Stimulated activated CD8-positive, alpha-beta memory T cell treated with anti-CD3 and anti-CD28 coated beads, Interleukin-2, amount 100 ng/mL, for 48 hours (primary cell): ENCODE measurements around the gene RPEL1.
"Not testable (repeated sequence)": the region's sequence is repeated elsewhere in the genome, so short reads cannot be mapped to it uniquely, and the experiment has no call there.

Source experiments
- DNase-seq, 2 donors: peaks; one replicate each; pipeline ENCODE4 v3.0.0-alpha.2; 2020; ENCODE audit warnings: low read depth in 2 of 2

RPEL1 gene

DNA sequence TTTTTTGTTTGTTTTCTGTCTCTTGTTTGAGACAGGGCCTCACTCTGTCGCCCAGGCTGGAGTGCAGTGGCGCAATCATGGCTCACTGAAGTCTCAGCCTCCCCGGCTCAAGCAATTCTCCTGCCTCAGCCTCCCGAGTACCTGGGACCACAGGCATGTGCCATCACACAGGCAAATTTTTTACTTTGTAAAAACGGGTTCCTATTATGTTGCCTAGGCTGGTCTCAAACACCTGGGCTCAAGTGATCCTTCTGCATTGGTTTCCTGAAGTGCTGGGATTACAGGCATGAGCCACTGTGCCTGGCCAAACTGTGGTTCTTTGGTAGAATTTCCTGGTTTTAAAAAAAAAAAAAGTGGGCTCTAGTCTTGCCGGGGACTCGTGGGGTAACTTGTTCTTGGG is at the start of gene RPEL1:
Gene RPEL1, plus strand, starts transcription at position 301 of the 400 bp plus-strand sequence. CDS start 110 bp downstream, outside the sequence.
- not testable (repeated sequence) for DNase-seq

DNA sequence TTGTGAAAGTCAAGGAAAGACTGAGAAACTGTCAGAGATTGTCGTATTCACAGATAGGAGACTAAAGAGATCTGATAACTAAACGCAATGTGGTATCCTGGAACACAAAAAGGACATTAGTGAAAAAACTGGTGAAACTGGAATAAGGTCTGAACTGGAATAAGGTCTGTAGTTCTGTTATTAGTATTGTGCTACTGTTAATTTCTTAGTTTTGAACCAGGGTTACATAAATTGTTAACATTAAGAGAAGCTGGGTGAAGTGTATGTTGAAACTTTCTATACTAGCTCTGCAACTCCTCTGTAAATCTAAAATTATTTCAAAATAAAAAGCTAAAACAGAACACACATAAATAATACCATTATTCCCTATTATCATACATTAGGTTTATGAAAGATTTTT is 49.2 kb upstream of the RPEL1 start:
- no peak for DNase-seq

DNA sequence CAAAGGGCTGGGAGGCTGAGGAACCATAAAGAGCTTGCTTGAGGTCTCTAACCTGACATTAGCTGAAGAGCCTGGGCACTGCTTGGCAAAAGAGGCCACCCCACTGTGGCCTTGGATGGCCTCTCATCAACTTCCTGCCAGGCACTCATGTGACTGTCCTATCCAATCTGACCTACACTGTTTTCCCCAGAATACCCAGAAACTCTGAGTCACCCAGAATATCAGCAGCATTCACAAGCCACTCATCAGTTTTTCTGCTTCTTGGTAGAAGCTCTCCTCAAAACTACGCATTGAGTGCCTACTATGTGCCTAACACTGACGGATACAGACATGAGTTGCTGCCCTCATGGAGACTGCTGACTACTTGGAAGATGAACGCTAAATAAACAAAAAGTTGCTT is 48.5 kb upstream of the RPEL1 start:
- DNase-seq: no peak

DNA sequence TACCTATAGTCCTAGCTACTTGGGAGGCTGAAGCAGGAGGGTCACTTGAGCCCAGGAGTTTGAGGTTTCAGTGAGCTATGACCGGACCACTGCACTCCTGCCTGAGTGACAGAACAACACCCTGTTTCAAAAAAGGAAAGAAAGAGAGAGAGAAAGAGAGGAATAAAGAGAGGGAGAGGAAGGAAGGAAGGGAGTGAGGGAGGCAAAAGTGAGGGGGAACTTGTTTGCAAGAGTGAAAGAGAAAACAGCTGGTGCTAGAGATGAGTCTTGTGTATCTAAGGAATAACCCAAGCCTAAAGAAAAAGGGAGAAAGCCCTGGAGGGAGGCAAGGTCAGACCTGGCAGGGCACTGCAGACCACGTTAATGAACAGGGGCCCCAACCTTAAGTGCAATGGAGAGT is 47.8 kb upstream of the RPEL1 start:
- DNase-seq: no peak

DNA sequence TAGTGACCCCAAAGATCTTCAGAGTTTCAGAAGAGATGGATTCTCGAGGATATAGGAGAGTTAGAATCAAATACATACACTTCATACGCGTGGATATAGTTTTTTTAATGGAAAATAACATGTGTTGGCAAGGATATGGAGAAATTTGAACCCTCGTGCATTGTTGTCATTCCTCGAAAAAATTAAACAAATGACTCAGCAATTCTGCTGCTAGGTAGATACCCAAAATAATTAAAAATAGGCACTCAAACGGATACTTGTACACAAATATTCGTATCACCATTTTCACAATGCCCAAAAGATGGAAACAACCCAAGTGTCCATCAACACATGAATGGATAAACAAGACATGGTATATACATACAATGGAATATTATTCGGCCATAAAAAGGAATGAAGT is 47.0 kb upstream of the RPEL1 start:
- DNase-seq: no peak

DNA sequence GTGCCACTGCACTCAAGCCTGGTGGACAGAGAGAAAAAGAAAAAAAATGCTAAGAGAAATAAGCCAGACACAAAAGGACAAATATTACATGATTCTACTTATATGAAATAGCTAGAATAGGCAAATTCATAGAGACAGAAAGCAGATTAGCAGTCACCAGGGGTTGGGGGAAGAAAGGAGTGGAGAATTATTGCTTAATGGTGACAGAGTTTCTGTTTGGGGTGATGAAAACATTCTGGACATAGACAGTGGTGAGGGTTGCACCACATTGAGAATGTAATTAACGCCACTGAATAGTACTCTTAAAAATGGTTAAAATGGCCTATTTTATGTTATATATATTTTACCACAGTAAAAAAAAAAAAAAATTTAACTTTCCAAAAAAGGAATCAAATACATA is 46.2 kb upstream of the RPEL1 start:
- DNase-seq: no peak

DNA sequence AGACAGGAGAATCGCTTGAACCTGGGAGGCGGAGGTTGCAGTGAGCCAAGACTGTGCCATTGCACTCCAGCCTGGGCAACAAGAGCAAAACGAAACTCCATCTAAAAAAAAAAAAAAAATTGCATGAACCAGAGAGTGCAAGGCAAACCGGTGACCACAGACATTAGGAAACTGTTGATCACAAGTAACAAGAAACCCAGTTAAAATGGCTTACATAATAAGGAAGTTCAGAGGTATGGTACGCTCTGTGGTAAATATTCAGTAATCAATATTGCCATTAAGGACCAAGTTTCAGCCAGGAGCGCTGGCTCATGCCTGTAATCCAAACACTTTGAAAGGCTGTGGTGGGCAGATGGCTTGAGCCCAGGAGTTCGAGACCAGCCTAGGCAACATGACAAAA is 43.4 kb upstream of the RPEL1 start:
- no peak for DNase-seq

DNA sequence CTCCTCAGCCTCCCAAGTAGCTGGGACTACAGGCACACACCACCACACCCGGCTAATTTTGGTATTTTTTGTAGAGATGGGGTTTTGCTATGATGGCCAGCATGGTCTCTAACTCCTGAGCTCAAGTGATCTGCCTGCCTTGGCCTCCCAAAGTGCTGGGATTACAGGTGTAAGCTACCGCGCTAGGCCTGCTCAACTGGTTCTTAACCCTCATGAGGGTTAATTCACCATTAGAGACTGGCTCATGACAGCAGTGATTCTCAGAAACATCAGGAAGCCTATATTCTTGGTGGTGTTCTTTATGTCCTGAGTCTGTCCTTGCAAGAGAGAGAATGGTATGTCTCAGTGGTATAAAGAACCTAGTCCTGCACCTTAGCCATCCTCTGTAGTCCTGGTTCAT is 42.2 kb upstream of the RPEL1 start:
- no peak for DNase-seq

DNA sequence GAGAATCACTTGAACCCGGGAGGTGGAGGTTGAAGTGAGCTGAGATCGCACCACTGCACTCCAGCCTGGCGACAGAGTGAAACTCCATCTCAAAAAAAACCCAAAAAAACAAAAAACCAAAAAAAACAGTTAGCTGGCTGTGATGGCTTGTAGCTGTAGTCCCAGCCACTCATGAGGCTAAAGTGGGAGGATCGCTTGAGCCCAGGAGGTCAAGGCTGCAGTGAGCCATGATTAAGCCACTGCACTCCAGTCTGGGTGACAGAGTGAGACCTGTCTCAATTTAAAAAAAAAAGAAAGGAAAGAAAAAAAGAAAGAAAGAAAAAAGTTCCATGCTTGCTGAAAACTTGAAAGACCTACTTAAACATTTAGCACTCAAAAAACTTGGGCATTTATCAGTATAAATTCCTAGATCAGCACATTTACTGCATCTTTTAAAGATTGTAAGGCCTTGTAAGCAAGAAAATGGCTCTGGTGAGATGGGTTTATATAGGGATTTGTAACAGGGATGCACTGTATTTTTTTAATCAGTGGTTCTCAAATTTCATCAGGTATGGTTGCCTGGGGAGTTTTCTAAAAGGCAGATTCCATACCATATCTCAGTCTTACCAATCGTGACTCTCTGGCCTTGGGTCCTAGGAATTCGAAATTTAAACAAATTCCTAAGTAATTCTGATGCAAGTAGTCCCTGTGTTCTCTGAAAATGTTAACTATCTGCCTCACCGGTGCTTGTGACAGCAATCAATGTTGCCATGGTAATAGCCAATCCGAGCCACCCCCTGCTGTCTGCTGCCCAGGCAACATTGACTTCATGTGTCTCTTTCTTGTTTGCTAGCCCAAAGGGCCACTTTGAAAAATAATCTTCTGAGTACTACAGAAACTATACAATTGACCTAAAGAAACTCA is 41.1 kb upstream of the RPEL1 start:
- no peak for DNase-seq

DNA sequence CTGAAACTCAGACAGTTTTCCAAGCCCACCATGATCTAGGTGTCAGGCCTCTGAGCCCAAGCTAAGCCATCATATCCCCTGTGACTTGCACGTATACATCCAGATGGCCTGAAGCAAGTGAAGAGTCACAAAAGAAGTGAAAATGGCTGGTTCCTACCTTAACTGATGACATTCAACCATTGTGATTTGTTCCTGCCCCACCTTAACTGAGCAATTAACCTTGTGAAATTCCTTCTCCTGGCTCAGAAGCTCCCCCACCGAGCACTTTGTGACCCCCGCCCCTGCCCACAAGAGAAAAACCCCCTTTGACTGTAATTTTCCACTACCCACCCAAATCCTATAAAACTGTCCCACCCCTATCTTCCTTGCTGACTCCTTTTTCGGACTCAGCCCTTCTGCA is 40.3 kb upstream of the RPEL1 start:
- not testable (repeated sequence) for DNase-seq

DNA sequence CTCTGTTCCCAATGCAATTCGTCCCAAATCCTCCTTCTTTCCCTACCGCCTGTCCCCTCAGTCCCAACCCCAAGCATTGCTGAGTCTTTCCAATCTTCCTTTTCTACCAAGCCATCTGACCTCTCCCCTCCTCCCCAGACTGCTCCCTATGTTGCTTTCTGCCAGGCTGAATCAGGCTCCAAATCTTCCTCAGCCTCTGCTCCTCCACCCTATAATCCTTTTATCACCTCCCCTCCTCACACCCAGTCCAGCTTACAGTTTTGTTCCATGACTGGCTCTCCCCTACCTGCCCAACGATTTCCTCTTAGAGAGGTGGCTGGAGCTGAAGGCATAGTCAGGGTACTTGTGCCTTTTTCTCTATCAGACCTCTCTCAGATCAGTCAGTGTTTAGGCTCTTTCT is 39.0 kb upstream of the RPEL1 start:
- DNase-seq: not testable (repeated sequence)

DNA sequence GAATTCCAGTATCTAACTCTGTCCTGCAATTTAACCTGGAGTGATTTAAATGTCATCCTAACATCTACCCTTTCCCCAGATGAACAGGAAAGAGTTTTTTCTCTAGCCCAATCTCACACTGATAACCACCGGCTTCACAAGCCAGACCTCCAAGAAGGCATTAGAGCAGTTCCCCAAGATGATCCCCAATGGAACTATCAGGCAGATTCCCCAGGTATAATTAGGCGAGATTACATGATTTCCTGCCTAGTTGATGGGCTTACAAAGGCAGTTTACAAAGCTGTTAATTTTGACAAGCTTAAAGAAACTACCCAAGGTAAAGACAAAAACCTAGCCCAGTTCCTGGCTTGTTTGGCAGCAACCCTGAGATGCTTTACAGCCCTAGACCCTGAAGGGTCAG is 38.5 kb upstream of the RPEL1 start:
- DNase-seq: no peak

DNA sequence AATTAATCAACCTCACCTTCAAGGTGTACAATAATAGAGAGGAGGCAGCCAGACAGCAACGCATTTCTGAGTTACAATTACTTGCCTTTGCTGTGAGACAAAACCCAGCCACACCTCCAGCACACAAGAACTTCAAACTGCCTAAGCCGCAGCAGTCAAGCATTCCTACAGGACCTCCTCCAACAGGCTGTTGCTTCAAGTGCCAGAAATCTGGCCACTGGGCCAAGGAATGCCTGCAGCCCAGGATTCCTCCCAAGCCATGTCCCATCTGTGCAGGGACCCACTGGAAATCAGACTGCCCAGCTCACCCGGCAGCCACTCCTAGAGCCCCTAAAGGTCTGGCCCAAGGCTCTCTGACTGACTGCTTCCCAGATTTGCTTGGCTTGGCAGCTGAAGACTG is 38.0 kb upstream of the RPEL1 start:
- not testable (repeated sequence) for DNase-seq

DNA sequence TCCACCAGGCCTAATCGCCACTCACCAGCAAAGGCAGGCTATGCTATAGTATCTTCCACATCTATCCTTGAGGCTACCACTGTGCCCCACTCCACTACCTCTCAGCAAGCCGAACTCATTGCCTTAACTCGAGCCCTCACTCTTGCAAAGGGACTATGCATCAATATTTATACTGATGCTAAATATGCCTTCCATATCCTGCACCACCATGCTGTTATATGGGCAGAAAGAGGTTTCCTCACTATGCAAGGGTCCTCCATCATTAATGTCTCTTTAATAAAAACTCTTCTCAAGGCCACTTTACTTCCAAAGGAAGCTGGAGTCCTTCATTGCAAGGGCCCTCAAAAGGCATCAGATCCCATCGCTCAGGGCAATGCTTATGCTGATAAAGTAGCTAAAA is 35.4 kb upstream of the RPEL1 start:
- DNase-seq: not testable (repeated sequence)

DNA sequence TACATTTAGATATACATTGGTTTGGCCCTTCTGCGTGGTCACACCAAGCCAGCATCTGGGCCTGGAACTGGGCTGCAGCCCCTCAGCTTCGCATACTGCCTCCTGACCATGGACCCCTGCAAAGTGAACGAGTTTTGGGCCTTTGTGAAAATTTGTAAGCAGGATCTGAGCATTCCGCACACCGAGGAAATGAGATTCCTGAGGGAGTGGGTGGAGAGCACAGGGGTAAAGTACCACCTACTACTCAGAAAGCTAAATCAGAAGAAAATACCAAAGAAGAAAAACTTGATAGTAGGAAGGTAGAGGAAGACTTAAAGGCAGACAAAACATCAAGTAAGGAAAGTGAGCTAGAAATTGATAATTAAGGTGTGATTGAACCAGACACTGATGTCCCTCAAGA is 30.1 kb upstream of the RPEL1 start:
- no peak for DNase-seq

DNA sequence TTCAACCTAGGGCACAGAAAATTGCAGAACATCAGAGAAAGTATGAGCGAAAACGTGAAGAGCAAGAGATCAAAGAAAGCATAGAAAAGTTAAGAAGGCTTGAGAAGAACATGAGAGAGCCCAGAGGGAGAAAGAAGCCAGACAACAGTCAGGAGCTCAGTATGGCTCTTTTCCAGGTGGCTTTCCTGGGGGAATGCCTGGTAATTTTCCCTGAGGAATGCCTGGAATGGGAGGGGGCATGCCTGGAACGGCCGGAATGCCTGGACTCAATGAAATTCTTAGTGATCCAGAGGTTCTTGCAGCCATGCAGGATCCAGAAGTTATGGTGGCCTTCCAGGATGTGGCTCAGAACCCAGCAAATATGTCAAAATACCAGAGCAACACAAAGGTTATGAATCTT is 29.3 kb upstream of the RPEL1 start:
- not testable (repeated sequence) for DNase-seq

DNA sequence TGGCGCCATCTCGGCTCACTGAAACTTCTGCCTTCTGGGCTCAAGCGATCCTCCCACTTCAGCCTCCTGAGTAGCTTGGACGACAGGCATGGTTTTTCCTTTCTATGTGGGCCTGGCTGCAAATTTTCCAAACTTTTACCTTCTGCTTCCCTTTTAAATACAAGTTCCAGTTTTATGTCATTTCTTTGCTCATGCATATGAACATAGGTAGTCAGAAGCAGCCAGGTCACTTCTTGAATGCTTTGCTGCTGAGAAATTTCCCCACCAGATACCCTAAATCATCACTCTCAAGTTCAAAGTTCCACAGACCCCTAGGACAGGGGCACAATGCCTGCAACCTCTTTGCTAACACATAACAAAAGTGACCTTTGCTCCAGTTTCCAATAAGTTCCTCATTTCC is 21.6 kb upstream of the RPEL1 start:
- no peak for DNase-seq

DNA sequence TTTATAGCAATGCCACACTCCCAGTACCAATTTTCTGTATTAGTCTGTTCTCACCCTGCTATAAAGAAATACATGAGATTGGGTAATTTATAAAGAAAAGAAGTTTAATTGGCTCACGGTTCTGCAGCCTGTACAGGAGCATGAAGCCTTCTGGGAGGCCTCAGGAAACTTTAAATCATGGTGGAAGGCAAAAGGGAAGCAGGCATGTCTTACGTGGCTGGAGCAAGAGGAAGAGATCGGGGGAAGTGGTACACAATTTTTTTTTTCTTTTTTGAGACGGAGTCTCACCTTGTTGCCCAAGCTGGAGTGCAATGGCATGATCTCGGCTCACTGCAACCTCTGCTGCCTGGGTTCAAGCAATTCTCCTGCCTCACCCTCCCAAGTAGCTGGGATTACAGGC is 21.0 kb upstream of the RPEL1 start:
- DNase-seq: not testable (repeated sequence)

DNA sequence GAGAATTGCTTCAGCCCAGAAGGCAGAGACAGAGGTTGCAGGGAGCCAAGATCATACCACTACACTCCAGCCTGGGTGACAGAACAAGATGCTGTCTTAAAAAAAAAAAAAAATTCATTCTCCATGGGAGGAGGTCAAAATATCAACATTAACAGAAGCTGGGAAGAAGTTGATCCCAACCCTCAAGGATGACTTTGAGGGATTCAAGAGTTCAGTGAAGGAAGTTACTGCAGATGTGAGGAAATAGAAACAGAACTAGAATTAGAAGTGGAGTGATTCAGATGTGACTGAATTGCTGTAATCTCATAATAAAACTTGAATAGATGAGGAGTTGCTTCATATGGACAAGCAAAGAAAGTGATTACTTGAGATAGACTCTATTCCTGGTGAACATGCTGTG is 19.7 kb upstream of the RPEL1 start:
- no peak for DNase-seq

DNA sequence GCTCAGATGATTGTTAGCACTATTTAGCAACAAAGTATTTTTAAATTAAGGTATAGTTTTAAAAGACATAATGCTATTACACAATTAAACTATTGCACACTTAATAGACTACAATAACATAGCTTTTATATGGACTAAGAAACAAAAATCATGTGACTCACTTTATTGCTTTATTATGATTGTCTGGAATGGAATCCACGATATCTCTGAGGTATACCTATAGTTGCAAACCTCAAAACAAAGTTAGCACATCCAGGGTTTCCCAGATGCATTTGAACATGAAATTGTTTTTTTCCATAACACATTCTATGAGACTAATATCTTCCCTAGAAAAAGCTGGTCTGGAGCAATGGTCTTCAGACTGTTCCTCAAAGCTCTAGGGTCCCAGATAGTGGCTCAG is 18.3 kb upstream of the RPEL1 start:
- DNase-seq: no peak

DNA sequence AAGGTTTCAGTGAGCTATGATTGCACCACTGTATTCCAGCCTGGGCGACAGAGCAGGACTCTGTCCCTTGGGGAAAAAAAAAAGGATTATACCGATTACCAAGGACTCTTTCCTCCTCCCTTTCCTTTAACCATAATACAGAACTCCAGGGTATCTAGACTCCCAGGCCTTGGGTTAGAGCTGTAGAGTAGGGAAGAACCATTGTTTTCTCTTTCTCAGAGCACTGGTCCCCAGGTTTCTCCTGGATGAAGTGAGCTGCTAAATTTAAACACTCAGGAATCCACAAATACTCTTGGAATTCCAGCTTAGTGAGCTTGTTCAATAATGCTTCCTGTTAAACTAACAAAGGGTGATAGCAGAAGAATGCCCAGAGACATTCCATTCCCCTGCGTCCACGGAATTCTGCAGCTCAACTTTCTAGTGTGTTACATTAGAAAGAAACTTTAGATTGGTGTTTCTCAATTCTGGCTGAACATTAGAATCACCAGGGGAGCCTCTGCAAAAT is 14.6 kb upstream of the RPEL1 start:
- no peak for DNase-seq

DNA sequence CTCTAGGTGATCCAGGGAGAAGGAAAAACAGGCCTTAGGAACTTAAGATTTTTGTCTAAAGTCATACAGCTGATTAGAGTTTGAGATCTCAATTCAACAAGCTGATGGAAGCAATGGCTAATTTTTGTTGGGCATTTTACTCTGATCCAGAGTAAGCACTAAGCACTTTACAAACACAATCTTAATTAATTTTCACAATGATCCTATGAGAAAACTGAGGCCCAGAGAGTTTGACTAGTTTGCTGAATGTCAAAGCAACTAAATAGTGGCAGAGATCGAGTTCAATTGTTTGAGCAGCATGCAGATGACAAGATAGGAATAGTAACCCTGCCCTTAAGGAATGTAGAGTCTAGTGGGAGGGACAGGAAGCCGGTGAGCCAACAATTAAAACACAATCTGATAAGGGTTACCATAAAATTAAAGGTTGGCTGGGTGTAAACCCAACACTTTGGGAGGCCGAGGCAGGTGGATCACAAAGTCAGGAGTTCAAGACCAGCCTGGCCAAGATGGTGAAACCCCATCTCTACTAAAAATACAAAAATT is 13.5 kb upstream of the RPEL1 start:
- DNase-seq: no peak

DNA sequence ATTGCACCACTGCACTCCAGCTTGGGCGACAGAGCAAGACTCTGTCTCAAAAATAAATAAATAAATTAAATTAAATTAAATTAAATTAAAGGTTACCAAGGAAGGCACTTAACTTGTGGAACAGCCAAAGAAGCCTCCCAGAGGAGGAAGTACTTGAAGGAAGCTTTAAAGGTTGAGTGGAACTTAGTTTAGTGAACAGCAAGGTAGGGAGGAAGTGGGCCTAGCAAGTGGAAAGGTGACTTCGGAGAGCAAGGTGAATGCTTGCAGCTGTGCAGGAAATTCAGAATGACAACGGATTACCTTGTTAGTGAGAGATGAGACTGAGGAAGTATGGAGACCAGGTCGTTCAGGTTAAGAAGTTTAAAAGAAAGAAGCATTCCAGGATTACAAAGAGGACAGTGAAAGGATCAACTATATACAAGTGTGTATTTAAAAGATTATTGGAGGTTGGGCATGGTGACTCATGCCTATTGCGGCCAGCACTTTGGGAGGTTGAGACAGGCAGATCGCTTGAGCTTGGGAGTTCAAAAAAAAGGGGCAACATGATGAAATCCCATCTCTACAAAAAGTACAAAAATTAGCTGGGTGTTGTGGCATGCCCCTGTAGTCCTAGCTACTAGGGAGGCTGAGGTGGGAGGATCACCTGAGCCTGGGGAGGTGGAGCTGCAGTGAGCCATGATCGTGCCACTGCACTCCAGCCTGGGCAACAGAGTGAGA is 12.8 kb upstream of the RPEL1 start:
- no peak for DNase-seq
